BJ (cell line): Measurements from ENCODE around the gene POMT2. TPM values are rescaled to one million over a fixed set of nuclear protein-coding genes. Genes with fewer than 3 reads are reported as not detected.

Experiments
- CTCF ChIA-PET: fragments of 350-600 bp; formaldehyde crosslinking; extraction: SDS; loops from one replicate; lab custom pipeline; 2021; ENCODE audit warnings: antibody characterized with exemption, inconsistent platforms; lab: Yijun Ruan, JAX
- POLR2A ChIA-PET: fragments of 300-600 bp; sonication (Branson Sonifier 250); formaldehyde crosslinking; extraction: SDS; loops from one replicate; lab custom pipeline; 2021; ENCODE audit warnings: antibody characterized with exemption; lab: Charles Lee
- DNase-seq: peaks from one replicate; pipeline ENCODE4 v3.0.0-alpha.2; 2011; ENCODE audit warnings: low read depth
- H3K27me3 ChIP-seq: 2 replicates; pipeline ENCODE4 v1.6.0; 2011; ENCODE audit warnings: low read length; ENCODE audit not compliant: control insufficient read depth, insufficient read depth
- H3K36me3 ChIP-seq: 2 replicates; pipeline ENCODE4 v1.5.1; 2011; ENCODE audit warnings: low read length; ENCODE audit not compliant: control insufficient read depth, insufficient read depth
- H3K4me3 ChIP-seq: 2 replicates; pipeline ENCODE4 v1.5.1; 2011; ENCODE audit warnings: low read depth, mild to moderate bottlenecking, control low read depth, low read length
- CTCF ChIP-seq: IDR thresholded peaks from 2 replicates; pipeline ENCODE4 v1.5.1; 2011; ENCODE audit warnings: low read depth, mild to moderate bottlenecking, control low read depth, inconsistent platforms, low read length, moderate library complexity; ENCODE audit not compliant: insufficient read depth
- polyA plus RNA-seq: library from polyadenylated mRNA; depleted of rRNA; stranded (reverse); fragments of >200 nt; gene quantifications from 2 replicates; pipeline ENCODE4 v1.2.3, GENCODE V29; 2011

The POMT2 gene
- polyA plus RNA-seq, 1 experiment: 23.3 TPM

GRCh38 chr14:77344377-77344996, 23.8 kb upstream of the POMT2 start:
- peaks cover 4% of the 10 kb centered on the region for H3K36me3 ChIP-seq
- CTCF ChIA-PET: no interaction called here
- POLR2A ChIA-PET: no interaction called here
- no peak for TF ChIP-seq CTCF
- no peaks in the 10 kb centered on the region for H3K27me3 ChIP-seq
- H3K4me3 ChIP-seq: no peak overlapping the region
- no peak for DNase-seq

- POLR2A ChIA-PET: interaction anchor here (0.6 kb wide), 1 partner anchor 89 kb away, joined by 3 read pairs; no protein-coding TSS in a partner anchor
- H3K36me3 ChIP-seq: peaks cover 4% of the 10 kb centered on the region
- DNase-seq: no peak
- H3K4me3 ChIP-seq: no peak overlapping the region
- no peak for TF ChIP-seq CTCF
- H3K27me3 ChIP-seq: no peaks in the 10 kb centered on the region
- CTCF ChIA-PET: no interaction called here
Measured at GRCh38 chr14:77343662-77344061, 23.0 kb upstream of the POMT2 start.

GRCh38 chr14:77342726-77343397, 22.2 kb upstream of the POMT2 start:
- Histone ChIP-seq H3K4me3 (no peak overlapping the region), H3K27me3 (no peaks in the 10 kb centered on the region), H3K36me3 (peaks cover 4% of the 10 kb centered on the region)
- ChIA-PET CTCF (no interaction called here), POLR2A (no interaction called here)
- no peak for DNase-seq
- no peak for TF ChIP-seq CTCF

GRCh38 chr14:77340389-77340788, 19.7 kb upstream of the POMT2 start:
- no peak for TF ChIP-seq CTCF
- Histone ChIP-seq H3K36me3 (peaks cover 4% of the 10 kb centered on the region), H3K27me3 (no peaks in the 10 kb centered on the region), H3K4me3 (no peak overlapping the region)
- ChIA-PET POLR2A (no interaction called here), CTCF (no interaction called here)
- DNase-seq: no peak

- H3K4me3 ChIP-seq: no peak overlapping the region
- ChIA-PET POLR2A (no interaction called here), CTCF (interaction anchor here (0.8 kb wide), 1 partner anchor 25 kb away, joined by 3 read pairs; no protein-coding TSS in a partner anchor)
- H3K36me3 ChIP-seq: peaks cover 4% of the 10 kb centered on the region
- H3K27me3 ChIP-seq: no peaks in the 10 kb centered on the region
- TF ChIP-seq CTCF: no peak
- no peak for DNase-seq
Measured at GRCh38 chr14:77339407-77339806, 18.7 kb upstream of the POMT2 start.
